SK-N-SH (cell line): ENCODE results near the gene PXN. TPM values are rescaled to one million over a fixed set of nuclear protein-coding genes. Genes with fewer than 3 reads are reported as not detected.

Source experiments
- ELF1 ChIP-seq: IDR thresholded peaks from 2 replicates; pipeline ENCODE4 v1.4.0; 2012
- EP300 ChIP-seq, 2 experiments: IDR thresholded peaks; 2 replicates each; pipeline versions ENCODE4 v1.4.0 to v1.6.1; 2012; ENCODE audit warnings: borderline replicate concordance in 1 of 2, low read depth in 1 of 2, low read length in 1 of 2
- MEF2A ChIP-seq: IDR thresholded peaks from 2 replicates; pipeline ENCODE4 v1.4.0; 2012; ENCODE audit warnings: low read depth, borderline replicate concordance
- MXI1 ChIP-seq: IDR thresholded peaks from 2 replicates; pipeline ENCODE4 v1.6.1; 2012; ENCODE audit warnings: mild to moderate bottlenecking, low read depth, low read length, improper control_type of control experiment
- NFIC ChIP-seq: IDR thresholded peaks from 2 replicates; pipeline ENCODE4 v1.4.0; 2012; ENCODE audit warnings: borderline replicate concordance
- POLR2AphosphoS5 ChIP-seq: IDR thresholded peaks from 2 replicates; pipeline ENCODE4 v1.6.1; 2012; ENCODE audit warnings: low read depth, low read length
- RAD21 ChIP-seq: IDR thresholded peaks from 2 replicates; pipeline ENCODE4 v1.6.1; 2012; ENCODE audit warnings: mild to moderate bottlenecking, low read length
- RCOR1 ChIP-seq: fragments of 150-350 bp; IDR thresholded peaks from 2 replicates; pipeline ENCODE4 v1.6.1; 2017; ENCODE audit warnings: antibody characterized with exemption, low read length
- RFX5 ChIP-seq: IDR thresholded peaks from 2 replicates; pipeline ENCODE4 v1.6.1; 2012; ENCODE audit warnings: mild to moderate bottlenecking, improper control_type of control experiment, low read length
- SIN3A ChIP-seq: IDR thresholded peaks from 2 replicates; pipeline ENCODE4 v1.6.1; 2012; ENCODE audit warnings: low read depth, mild to moderate bottlenecking, low read length, moderate library complexity, borderline replicate concordance
- TAF1 ChIP-seq: IDR thresholded peaks from 2 replicates; pipeline ENCODE4 v1.6.1; 2012; ENCODE audit warnings: low read depth, mild to moderate bottlenecking, low read length, moderate library complexity, borderline replicate concordance
- TCF12 ChIP-seq: IDR thresholded peaks from 2 replicates; pipeline ENCODE4 v1.4.0; 2012
- YY1 ChIP-seq: IDR thresholded peaks from 2 replicates; pipeline ENCODE4 v1.4.0; 2012; ENCODE audit warnings: low read depth, mild to moderate bottlenecking
- polyA plus RNA-seq, 3 experiments: library from polyadenylated mRNA; depleted of rRNA; stranded (reverse); fragments of >200 nt; gene quantifications; 2 replicates each; pipeline ENCODE4 v1.2.3, GENCODE V29; 2012
- TF ChIP-seq, protein P1 (sequence below): fragments of 200-600 bp; sonication (generic); IDR thresholded peaks from 2 replicates; pipeline ENCODE4 v1.6.1; 2017; ENCODE audit warnings: antibody characterized with exemption, mild to moderate bottlenecking, moderate library complexity
- TF ChIP-seq, protein P2 (sequence below): IDR thresholded peaks from 2 replicates; pipeline ENCODE4 v1.6.1; 2012; ENCODE audit warnings: mild to moderate bottlenecking, low read depth, low read length, moderate library complexity
- TF ChIP-seq, protein P3 (sequence below): IDR thresholded peaks from 2 replicates; pipeline ENCODE4 v1.4.0; 2012; ENCODE audit warnings: low read depth, borderline replicate concordance
- TF ChIP-seq, protein P4 (sequence below): IDR thresholded peaks from 2 replicates; pipeline ENCODE4 v1.4.0; 2012; ENCODE audit warnings: low read depth

PXN gene
- polyA plus RNA-seq, 1 of the 3 experiments (the other 2 are of a cell fraction), result 89.0 TPM

DNA sequence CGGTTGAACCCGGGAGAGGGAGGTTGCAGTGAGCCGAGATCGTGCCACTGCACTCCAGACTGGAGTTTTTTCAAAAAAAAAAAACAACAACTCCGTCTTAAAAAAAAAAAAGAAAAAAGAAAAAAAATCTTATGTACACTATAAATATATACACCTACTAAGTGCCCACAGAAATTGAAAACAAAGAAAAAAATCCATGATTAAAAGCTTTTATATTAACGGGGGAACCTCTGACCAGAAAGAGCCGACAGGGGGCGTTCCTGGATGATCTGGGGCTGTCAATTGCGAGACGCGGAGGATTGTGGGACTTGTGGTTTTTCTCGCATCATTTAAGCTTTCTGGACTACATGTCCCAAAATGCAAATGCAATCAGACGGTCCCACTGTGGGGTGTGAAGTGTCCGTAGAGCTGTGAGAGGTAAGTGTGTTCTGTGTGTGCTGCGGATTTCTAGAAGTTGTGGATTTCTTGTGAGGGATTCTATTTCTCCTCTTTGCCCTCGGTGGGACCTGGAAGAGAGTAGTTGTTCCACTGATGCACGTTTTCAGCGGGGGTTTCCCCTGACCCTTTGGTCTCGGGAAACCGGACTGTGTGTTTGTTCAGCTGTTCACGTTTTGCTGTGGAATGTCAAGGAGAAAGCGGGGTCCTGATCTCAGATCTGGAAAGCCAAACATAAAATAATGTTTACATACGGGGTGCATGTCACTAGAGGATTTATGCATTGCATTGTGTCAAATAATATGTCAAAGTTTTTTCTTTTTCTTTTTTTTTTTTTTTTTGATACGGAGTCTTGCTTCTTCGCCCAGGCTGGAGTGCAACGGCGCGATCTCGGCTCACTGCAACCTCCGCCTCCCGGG lies 36.7 kb upstream of the PXN start, which contains the start of gene SIRT4 (continued):
- TF ChIP-seq, protein P1, sequence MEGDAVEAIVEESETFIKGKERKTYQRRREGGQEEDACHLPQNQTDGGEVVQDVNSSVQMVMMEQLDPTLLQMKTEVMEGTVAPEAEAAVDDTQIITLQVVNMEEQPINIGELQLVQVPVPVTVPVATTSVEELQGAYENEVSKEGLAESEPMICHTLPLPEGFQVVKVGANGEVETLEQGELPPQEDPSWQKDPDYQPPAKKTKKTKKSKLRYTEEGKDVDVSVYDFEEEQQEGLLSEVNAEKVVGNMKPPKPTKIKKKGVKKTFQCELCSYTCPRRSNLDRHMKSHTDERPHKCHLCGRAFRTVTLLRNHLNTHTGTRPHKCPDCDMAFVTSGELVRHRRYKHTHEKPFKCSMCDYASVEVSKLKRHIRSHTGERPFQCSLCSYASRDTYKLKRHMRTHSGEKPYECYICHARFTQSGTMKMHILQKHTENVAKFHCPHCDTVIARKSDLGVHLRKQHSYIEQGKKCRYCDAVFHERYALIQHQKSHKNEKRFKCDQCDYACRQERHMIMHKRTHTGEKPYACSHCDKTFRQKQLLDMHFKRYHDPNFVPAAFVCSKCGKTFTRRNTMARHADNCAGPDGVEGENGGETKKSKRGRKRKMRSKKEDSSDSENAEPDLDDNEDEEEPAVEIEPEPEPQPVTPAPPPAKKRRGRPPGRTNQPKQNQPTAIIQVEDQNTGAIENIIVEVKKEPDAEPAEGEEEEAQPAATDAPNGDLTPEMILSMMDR, result peak; percentile 92
- TF ChIP-seq EP300 (IDR thresholded peaks at IDR 0.05; ENCODE audit: borderline replicate concordance in 1 of 2, low read depth in 1 of 2, low read length in 1 of 2) (peak in 1 of 2 experiments; percentile 32; a peak in 1 of 4 replicates), RCOR1 (no peak), RFX5 (no peak), MEF2A (no peak), TCF12 (peak; percentile 71), RAD21 (peak; percentile 36; the same call in 1 of the 2 replicates), ELF1 (peak; percentile 48; the same call in 1 of the 2 replicates), TAF1 (no peak), YY1 (peak; percentile 16; the same call in 1 of the 2 replicates), MXI1 (peak; percentile 87), POLR2AphosphoS5 (peak; percentile 53; the same call in 1 of the 2 replicates), SIN3A (0 out of 2 replicates have a peak, but pooled peaks have one; percentile 66), NFIC (no peak)
- TF ChIP-seq, protein P2, sequence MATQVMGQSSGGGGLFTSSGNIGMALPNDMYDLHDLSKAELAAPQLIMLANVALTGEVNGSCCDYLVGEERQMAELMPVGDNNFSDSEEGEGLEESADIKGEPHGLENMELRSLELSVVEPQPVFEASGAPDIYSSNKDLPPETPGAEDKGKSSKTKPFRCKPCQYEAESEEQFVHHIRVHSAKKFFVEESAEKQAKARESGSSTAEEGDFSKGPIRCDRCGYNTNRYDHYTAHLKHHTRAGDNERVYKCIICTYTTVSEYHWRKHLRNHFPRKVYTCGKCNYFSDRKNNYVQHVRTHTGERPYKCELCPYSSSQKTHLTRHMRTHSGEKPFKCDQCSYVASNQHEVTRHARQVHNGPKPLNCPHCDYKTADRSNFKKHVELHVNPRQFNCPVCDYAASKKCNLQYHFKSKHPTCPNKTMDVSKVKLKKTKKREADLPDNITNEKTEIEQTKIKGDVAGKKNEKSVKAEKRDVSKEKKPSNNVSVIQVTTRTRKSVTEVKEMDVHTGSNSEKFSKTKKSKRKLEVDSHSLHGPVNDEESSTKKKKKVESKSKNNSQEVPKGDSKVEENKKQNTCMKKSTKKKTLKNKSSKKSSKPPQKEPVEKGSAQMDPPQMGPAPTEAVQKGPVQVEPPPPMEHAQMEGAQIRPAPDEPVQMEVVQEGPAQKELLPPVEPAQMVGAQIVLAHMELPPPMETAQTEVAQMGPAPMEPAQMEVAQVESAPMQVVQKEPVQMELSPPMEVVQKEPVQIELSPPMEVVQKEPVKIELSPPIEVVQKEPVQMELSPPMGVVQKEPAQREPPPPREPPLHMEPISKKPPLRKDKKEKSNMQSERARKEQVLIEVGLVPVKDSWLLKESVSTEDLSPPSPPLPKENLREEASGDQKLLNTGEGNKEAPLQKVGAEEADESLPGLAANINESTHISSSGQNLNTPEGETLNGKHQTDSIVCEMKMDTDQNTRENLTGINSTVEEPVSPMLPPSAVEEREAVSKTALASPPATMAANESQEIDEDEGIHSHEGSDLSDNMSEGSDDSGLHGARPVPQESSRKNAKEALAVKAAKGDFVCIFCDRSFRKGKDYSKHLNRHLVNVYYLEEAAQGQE, result no peak
- TF ChIP-seq, protein P3, sequence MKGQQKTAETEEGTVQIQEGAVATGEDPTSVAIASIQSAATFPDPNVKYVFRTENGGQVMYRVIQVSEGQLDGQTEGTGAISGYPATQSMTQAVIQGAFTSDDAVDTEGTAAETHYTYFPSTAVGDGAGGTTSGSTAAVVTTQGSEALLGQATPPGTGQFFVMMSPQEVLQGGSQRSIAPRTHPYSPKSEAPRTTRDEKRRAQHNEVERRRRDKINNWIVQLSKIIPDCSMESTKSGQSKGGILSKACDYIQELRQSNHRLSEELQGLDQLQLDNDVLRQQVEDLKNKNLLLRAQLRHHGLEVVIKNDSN, result no peak
- TF ChIP-seq, protein P4, sequence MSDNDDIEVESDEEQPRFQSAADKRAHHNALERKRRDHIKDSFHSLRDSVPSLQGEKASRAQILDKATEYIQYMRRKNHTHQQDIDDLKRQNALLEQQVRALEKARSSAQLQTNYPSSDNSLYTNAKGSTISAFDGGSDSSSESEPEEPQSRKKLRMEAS, result peak; percentile 62; the same call in 1 of the 2 replicates
